Testis (tissue), 2 donors: ENCODE results near the gene CCDC152.

Source experiments
- POLR2A ChIP-seq: fragments of 450-650 bp; IDR thresholded peaks from one replicate; pipeline ENCODE4 v1.6.1; 2017; ENCODE audit warnings: antibody characterized with exemption, mild to moderate bottlenecking, moderate library complexity
- TF ChIP-seq, protein P1 (sequence below), 3 experiments: fragments of 450-650 bp in 2 of 3; fragments of 200-600 bp in 1 of 3; sonication (generic) in 1 of 3; IDR thresholded peaks; one replicate each; pipeline ENCODE4 v1.5.1; 2016 to 2019; ENCODE audit warnings: antibody characterized with exemption in 3 of 3, mild to moderate bottlenecking in 2 of 3, moderate library complexity in 1 of 3

DNA sequence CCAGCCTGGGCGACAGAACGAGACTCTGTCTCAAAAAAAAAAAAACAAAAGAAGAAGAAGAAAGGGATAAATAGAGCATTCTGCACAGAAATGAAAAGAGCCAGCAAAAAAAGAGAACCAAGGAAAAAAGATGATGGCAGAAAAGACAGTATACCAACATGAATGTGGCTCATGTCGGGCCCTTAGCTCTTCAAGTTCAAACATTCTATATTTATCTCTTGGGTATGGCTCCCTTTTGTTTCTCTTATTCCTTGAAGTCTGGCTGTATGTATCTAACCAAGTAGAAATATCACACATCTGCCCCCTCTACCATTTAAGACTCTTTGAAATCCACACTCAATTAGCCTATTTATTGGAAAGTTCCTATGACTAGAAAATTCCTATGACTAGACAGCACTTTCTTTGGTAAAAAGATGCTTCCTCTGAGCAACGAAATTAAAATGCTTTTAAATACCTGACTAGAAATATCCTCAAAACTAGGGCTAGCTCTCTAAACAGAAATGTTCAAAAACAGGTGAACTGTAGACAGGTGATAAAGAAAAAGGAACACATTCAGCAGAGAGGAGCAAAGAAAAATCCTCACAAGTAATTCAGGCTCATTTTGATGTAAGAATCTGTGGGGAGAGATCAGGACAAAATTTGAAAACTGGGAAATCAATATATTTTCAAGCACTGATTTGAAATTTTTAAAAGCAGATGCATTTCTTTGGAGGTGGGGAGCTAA, 52.4 kb downstream of the CCDC152 start:
- TF ChIP-seq, protein P1, sequence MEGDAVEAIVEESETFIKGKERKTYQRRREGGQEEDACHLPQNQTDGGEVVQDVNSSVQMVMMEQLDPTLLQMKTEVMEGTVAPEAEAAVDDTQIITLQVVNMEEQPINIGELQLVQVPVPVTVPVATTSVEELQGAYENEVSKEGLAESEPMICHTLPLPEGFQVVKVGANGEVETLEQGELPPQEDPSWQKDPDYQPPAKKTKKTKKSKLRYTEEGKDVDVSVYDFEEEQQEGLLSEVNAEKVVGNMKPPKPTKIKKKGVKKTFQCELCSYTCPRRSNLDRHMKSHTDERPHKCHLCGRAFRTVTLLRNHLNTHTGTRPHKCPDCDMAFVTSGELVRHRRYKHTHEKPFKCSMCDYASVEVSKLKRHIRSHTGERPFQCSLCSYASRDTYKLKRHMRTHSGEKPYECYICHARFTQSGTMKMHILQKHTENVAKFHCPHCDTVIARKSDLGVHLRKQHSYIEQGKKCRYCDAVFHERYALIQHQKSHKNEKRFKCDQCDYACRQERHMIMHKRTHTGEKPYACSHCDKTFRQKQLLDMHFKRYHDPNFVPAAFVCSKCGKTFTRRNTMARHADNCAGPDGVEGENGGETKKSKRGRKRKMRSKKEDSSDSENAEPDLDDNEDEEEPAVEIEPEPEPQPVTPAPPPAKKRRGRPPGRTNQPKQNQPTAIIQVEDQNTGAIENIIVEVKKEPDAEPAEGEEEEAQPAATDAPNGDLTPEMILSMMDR (IDR thresholded peaks at IDR 0.05): no peak
- TF ChIP-seq POLR2A: no peak
